SKM-1 (cell line): ENCODE measurements around the gene CD19.
"Not testable (repeated sequence)": the region's sequence is repeated elsewhere in the genome, so short reads cannot be mapped to it uniquely, and the experiment has no call there.

Experiments
- DNase-seq: peaks from one replicate; lab custom pipeline; 2025; ENCODE audit not compliant: unreplicated experiment; lab: John Stamatoyannopoulos, UW

The CD19 gene

DNA sequence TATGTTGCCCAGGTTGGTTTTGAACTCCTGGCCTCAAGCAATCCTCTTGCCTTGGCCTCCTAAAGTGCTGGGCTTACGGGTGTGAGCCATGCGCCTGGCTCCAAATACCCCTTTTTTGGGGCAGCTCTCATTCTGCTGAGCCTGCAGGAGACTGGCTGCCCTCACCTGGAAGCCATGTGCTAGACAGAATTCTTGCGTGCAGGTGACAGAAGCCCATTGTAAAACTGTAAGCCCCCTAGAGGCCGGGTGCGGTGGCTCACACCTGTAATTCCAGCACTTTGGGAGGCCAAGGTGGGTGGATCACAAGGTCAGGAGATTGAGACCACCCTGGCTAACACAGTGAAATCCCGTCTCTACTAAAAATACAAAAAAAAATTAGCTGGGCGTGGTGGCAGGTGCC, 48.6 kb downstream of the CD19 start:
- not testable (repeated sequence) for DNase-seq

DNA sequence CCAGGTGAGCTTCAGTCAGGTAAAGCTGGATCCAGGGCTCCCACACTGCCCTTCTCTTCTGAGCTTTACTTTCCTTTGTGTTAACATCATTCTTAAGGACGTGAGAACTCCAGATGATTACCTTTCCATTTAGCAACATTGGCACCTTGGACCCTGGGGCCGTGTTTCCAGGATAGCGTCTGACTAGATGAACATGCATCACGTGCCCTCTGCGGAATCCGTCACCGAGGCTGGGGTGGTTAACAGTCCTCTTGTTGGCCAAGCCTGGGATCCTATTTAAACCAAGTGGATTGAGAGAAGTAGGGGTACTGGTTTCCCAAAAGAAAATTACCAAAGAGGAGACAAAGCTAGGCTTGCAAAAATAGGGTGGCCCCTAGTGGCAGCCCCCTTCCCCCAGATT, 49.2 kb downstream of the CD19 start:
- no peak for DNase-seq

DNA sequence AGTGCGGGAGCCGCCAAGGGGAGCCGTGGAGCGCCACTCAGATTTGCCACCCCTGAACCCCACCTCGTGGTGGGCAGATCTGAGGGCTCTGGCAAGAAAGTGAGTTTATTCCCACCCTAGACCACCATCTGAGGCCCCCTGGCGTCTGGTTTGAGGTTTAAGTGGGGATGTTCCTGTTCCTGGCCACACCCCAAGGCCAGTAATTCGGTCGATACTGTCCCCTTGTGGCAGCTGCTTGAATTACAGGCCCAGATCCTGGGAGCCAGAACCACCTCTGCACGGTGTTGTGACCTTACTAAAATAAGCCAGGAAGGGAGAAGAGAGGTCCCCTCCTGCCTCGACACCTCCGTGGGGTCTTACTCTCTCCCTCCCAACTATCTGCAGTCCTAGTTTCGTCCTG, 49.7 kb downstream of the CD19 start:
- no peak for DNase-seq

DNA sequence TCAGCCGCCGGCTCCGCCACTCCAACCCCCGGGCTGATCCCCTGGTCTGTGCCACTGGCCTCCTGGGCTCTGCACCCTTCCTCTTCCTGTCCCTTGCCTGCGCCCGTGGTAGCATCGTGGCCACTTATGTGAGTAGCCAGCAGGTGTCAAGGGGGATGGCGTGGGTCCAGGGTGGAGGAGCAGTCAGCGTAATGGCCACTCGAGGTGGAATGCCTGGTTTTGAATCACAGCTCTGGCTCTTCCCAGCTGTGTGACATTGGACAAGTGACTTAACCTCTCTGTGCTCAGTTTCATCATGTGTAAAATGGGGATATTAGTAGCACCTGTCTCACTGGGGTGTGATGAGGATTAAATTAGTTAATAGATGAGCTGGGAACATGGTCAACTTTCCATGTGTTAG, 50.6 kb downstream of the CD19 start:
- DNase-seq, result no peak

DNA sequence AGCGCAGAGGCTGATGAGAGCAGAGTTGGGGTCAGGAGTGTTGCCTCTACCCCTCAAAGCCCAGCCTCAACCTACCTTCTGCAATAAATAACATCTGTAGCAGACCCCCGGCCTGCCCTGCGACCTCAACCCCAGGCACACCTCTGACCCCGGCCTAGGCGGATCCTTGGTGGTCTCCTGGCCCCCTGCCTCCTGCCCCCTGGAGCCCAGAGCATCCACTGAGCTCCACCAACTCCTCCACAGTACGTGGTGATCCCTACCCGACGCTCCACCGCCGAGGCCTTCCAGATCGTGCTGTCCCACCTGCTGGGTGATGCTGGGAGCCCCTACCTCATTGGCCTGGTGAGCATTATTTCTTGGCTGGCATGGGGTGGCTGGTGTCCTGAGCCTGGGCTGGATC, 51.2 kb downstream of the CD19 start:
- no peak for DNase-seq

DNA sequence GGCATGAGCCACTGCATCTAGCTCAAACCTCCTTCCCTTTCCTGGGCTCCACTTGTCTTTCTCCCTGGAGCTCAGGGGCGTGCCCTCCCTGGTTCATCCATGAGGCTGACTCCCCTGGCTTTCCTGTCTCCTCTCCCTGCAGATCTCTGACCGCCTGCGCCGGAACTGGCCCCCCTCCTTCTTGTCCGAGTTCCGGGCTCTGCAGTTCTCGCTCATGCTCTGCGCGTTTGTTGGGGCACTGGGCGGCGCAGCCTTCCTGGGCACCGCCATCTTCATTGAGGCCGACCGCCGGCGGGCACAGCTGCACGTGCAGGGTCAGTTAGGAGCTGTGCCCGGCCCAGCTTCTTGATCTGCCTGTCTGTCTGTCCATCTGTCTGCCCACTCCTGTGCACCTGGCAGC, 51.9 kb downstream of the CD19 start:
- DNase-seq, result no peak

DNA sequence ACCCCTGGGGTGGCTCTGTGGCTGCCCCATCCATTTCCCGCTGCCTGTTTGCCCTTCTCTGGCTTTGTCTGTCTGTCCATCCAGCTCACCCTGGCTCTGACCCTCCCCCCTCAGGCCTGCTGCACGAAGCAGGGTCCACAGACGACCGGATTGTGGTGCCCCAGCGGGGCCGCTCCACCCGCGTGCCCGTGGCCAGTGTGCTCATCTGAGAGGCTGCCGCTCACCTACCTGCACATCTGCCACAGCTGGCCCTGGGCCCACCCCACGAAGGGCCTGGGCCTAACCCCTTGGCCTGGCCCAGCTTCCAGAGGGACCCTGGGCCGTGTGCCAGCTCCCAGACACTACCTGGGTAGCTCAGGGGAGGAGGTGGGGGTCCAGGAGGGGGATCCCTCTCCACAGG, 52.3 kb downstream of the CD19 start:
- no peak for DNase-seq

DNA sequence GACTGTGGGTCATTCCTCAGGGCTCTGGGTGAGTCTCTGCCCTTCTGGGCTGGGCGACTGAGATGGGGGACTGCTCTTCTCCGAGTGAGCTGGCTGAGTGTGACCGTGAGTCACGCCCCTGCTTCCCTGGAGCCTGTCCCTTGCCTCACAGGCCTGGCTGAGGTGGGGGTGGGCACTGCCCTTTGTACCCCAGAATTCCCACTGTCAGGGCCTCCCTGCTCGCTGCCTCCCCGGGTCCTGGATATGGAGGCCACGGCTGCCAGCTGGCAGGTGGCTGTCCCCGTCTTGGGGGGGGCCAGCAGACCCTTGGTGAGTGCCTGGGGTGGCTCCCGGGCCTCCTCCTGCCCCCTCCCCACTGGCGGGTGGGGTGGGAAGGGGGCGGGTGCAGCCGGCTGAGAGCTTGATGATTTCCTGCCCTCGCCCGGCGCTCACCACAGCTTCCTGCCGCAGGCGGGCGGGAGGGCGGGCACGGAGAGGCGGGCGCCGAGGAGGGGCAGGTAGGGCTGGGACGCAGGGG, 52.9 kb downstream of the CD19 start, which contains the start of gene LAT:
LAT (plus strand) TSS at position 434 of the 517 bp plus-strand sequence. CDS start 366 bp downstream, outside the sequence.
- DNase-seq, result no peak

DNA sequence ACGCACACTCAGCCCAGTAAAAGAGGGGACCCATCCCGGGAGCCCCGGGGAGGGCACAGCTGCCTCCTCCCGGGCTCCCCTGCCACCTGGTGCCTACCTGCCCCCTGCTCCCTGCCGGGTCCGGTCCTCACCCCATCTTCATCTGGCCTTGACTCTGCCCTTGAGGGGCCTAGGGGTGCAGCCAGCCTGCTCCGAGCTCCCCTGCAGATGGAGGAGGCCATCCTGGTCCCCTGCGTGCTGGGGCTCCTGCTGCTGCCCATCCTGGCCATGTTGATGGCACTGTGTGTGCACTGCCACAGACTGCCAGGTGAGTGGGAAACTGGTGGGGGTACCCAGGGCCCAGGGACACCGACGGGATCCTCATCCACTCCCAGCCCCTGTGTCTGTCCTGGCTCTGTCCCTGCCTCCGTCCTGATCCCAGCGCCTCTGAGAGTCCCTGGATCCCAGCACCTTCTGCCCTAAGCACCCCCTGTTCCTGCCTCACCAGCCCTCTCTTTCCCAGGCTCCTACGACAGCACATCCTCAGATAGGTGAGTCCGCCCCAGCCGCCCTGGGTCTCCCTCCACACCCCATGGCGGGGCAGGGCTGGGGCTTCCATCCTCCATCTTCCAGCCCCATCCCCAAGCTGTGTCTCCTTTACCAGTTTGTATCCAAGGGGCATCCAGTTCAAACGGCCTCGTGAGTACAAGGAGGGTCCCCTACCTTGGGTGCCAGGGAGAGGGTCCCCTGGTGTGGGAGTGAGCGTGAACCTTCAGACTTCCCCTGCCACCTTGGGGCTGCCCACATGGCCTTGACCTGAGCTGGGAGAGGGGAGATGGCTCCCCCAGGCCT, 53.7 kb downstream of the CD19 start:
- no peak for DNase-seq

DNA sequence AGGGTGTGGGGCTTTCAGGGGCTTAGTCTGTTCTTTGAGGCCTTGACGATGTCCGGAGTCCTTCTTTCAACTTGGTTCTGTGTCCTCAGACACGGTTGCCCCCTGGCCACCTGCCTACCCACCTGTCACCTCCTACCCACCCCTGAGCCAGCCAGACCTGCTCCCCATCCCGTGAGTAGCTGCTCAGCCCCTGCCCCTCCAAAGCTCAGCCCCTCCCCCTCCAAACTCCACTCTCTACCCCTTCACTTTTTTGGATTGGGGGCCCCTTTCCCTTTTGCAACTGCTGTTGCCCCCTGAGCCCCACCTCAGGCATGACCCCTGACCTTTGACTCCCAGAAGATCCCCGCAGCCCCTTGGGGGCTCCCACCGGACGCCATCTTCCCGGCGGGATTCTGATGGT, 54.3 kb downstream of the CD19 start:
- no peak for DNase-seq

DNA sequence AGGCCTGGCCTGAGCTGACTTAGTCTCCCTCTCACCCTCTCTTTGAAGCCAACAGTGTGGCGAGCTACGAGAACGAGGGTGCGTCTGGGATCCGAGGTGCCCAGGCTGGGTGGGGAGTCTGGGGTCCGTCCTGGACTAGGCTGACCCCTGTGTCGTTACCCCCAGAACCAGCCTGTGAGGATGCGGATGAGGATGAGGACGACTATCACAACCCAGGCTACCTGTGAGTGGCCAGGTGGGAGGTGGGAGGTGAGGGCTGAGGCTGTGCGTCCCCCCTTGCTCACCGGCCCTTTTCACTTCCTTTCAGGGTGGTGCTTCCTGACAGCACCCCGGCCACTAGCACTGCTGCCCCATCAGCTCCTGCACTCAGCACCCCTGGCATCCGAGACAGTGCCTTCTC, 54.7 kb downstream of the CD19 start:
- no peak for DNase-seq

DNA sequence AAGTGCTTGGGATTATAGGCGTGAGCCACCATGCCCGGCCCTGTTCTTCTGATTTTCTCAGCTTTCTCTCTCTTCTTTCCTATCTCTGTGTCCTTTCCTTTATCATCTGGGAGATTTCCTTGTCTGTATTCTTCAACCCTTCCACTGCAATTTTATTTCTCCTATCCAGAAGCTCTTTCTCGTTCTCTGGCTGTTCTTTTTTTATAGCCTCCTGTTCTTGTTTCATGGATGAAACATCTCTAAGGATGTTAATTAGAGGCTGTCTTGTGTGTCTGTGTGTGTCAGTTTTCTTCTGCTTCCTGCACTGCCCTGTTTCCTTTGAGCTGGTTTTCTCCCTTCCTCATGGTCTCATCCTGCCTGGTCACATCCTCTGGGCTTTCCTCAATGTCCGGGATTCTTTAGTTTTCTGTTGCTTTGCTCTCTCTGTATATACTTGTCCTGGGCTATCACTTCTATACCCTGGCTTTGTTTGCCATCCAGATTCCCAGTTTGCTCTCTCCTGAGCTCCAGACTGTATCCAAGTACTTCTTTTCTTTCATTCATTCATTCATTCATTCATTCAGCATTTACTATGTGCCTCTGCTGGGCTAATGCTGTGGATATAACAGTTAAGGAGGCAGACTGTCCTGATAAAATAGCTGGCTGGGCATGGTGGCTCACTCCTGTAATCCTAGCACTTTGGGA, 55.5 kb downstream of the CD19 start:
- no peak for DNase-seq
